A673 (cell line): ENCODE results near the gene SACS.

ENCODE experiments used
- EZH2 ChIP-seq: fragments of 200-600 bp; sonication (generic); IDR thresholded peaks from 2 replicates; pipeline ENCODE4 v1.6.1; 2017; ENCODE audit warnings: borderline replicate concordance, low read depth, mild to moderate bottlenecking, mixed read lengths, antibody characterized with exemption, low read length; ENCODE audit not compliant: poor library complexity, severe bottlenecking
- TF ChIP-seq, protein P1 (sequence below): fragments of 300-800, 200-600 bp; sonication (generic); conservative IDR thresholded peaks from 2 replicates; pipeline ENCODE4 v1.5.1; 2017; ENCODE audit warnings: low read depth, mild to moderate bottlenecking, antibody characterized with exemption, low read length, moderate library complexity, mixed read lengths

- TF ChIP-seq, protein P1, sequence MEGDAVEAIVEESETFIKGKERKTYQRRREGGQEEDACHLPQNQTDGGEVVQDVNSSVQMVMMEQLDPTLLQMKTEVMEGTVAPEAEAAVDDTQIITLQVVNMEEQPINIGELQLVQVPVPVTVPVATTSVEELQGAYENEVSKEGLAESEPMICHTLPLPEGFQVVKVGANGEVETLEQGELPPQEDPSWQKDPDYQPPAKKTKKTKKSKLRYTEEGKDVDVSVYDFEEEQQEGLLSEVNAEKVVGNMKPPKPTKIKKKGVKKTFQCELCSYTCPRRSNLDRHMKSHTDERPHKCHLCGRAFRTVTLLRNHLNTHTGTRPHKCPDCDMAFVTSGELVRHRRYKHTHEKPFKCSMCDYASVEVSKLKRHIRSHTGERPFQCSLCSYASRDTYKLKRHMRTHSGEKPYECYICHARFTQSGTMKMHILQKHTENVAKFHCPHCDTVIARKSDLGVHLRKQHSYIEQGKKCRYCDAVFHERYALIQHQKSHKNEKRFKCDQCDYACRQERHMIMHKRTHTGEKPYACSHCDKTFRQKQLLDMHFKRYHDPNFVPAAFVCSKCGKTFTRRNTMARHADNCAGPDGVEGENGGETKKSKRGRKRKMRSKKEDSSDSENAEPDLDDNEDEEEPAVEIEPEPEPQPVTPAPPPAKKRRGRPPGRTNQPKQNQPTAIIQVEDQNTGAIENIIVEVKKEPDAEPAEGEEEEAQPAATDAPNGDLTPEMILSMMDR, result no peak
- no peak for TF ChIP-seq EZH2
These were observed 113.6 kb downstream of the SACS start for GRCh38 chr13:23319883-23320224.
